ENCODE measurements around the gene KBTBD8.

Gene KBTBD8

GRCh38 chr3:67011414-67012131, 13.5 kb downstream of the KBTBD8 start:
- H3K36me3 Mint-ChIP-seq: peaks cover 22% of the 10 kb centered on the region
- H3K4me3 Mint-ChIP-seq: no peak overlapping the region
- no peaks in the 10 kb centered on the region for H3K27me3 Mint-ChIP-seq
- H3K9me3 Mint-ChIP-seq (ENCODE audit: low read depth): no peaks in the 10 kb centered on the region
- peaks cover 12% of the 10 kb centered on the region for H3K4me1 Mint-ChIP-seq (ENCODE audit: low read depth)
- no peak overlapping the region for H3K27ac Mint-ChIP-seq

- Mint-ChIP-seq H3K4me3 (no peak overlapping the region), H3K27me3 (no peaks in the 10 kb centered on the region), H3K36me3 (peaks cover 19% of the 10 kb centered on the region), H3K9me3 (ENCODE audit: low read depth) (no peaks in the 10 kb centered on the region), H3K27ac (no peak overlapping the region), H3K4me1 (ENCODE audit: low read depth) (peaks cover 16% of the 10 kb centered on the region)
Observed at GRCh38 chr3:67012564-67012963, 14.5 kb downstream of the KBTBD8 start.

DNA sequence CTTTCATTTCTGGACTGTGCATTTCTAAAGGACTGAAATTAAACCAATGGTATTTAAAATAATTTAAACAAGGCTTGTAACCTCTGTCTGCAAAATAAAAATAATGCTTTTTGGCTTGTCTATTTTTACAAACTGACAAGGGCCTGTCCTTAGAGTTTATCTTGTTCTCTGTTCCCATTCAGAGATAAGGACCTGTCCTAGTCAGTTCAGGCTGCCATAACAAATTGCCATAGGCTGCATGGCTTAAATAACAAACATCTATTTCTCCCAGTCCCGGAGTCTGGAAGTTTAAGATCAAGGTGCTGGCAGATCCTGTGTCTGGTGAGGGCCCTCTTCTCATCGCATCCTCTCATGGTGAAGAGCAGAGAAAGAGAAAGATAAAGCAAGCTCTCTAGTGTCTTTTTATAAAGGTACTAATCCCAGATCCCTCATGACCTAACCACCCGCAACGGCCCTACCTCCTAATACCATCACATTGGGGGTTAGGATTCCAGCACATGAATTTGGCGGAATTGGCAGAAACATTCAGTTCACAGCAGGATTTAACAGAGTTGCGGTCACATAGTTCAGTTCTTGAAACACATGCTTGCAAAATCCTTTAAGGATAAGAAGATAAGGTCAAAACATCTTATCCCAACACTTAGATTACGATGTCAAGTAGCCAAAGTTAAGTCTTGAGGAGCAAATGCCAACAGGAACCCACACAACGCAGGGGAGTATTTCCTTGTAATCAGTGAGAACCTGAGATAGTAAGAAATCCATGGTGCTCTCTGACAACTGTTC, 17.8 kb downstream of the KBTBD8 start:
- Mint-ChIP-seq H3K4me1 (ENCODE audit: low read depth) (peaks cover 25% of the 10 kb centered on the region), H3K27me3 (no peaks in the 10 kb centered on the region), H3K36me3 (peaks cover 12% of the 10 kb centered on the region), H3K4me3 (no peak overlapping the region), H3K27ac (no peak overlapping the region), H3K9me3 (ENCODE audit: low read depth) (no peaks in the 10 kb centered on the region)

GRCh38 chr3:67016522-67017080, 18.5 kb downstream of the KBTBD8 start:
- Mint-ChIP-seq H3K27ac (no peak overlapping the region), H3K36me3 (peaks cover 11% of the 10 kb centered on the region), H3K4me1 (ENCODE audit: low read depth) (peaks cover 25% of the 10 kb centered on the region), H3K27me3 (no peaks in the 10 kb centered on the region), H3K4me3 (no peak overlapping the region), H3K9me3 (ENCODE audit: low read depth) (no peaks in the 10 kb centered on the region)

- Mint-ChIP-seq H3K36me3 (peaks cover 5% of the 10 kb centered on the region), H3K4me1 (ENCODE audit: low read depth) (peaks cover 25% of the 10 kb centered on the region), H3K27ac (no peak overlapping the region), H3K9me3 (ENCODE audit: low read depth) (no peaks in the 10 kb centered on the region), H3K4me3 (no peak overlapping the region), H3K27me3 (no peaks in the 10 kb centered on the region)
Observed at GRCh38 chr3:67017211-67017610, 19.1 kb downstream of the KBTBD8 start.

GRCh38 chr3:67018105-67018788, 20.1 kb downstream of the KBTBD8 start:
- H3K27ac Mint-ChIP-seq: no peak overlapping the region
- no peaks in the 10 kb centered on the region for H3K9me3 Mint-ChIP-seq (ENCODE audit: low read depth)
- H3K4me3 Mint-ChIP-seq: no peak overlapping the region
- peaks cover 25% of the 10 kb centered on the region for H3K4me1 Mint-ChIP-seq (ENCODE audit: low read depth)
- no peaks in the 10 kb centered on the region for H3K27me3 Mint-ChIP-seq
- H3K36me3 Mint-ChIP-seq: peaks cover 2% of the 10 kb centered on the region

- Mint-ChIP-seq H3K27ac (no peak overlapping the region), H3K4me3 (no peak overlapping the region), H3K36me3 (peaks cover 2% of the 10 kb centered on the region), H3K4me1 (ENCODE audit: low read depth) (peaks cover 25% of the 10 kb centered on the region), H3K9me3 (ENCODE audit: low read depth) (no peaks in the 10 kb centered on the region), H3K27me3 (no peaks in the 10 kb centered on the region)
Observed at GRCh38 chr3:67018789-67019526, 20.9 kb downstream of the KBTBD8 start.

- peaks cover 2% of the 10 kb centered on the region for H3K36me3 Mint-ChIP-seq
- no peaks in the 10 kb centered on the region for H3K27me3 Mint-ChIP-seq
- H3K4me3 Mint-ChIP-seq: no peak overlapping the region
- no peaks in the 10 kb centered on the region for H3K9me3 Mint-ChIP-seq (ENCODE audit: low read depth)
- no peak overlapping the region for H3K27ac Mint-ChIP-seq
- H3K4me1 Mint-ChIP-seq (ENCODE audit: low read depth): no peaks in the 10 kb centered on the region
Observed at GRCh38 chr3:67028001-67028784, 30.1 kb downstream of the KBTBD8 start.

DNA sequence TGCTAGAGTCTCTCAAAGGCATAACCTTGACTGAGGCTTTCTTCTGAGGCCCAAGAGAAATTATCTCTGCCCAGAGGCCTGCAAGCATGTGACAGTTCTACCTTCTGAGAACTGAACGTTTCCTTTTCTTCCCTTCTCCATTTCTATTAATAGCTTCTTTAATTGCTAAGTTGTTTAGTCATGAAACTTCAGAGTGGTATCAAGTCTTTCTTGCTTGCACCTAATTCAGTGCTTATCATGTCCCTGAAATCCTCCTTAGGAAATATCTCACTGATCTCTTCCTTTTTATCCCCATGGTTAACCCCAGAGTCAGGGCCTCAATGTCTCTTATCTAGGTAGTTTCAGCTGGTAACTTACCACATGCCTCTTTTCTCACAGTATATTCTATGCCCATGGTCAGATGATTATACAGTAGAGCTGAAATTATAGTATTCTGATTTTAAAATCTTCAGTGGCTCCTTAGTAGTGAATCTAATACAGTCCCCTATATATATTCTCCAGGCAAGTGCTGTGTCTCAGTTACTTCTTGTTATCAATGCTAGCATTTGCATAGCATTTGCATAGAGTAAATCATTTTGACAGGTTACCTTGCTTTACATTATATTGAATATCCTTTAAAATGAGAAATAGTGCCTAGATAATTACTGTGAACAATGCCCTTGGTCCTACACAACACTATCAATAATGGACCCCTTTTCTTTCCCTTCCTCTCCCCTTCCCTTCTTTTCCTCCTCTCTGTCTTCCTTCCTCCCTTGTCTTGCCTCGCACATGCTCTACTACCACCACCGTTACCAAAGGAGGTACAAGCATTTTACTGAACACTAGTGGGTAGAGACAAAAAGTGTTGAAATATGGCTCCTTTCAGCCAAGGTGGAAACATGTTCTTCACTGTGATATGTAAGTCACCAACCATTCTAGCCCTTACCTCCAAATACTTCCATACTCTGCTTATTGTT, 33.0 kb downstream of the KBTBD8 start:
- Mint-ChIP-seq H3K4me3 (no peak overlapping the region), H3K9me3 (ENCODE audit: low read depth) (no peaks in the 10 kb centered on the region), H3K36me3 (peaks cover 2% of the 10 kb centered on the region), H3K27ac (no peak overlapping the region), H3K4me1 (ENCODE audit: low read depth) (no peaks in the 10 kb centered on the region), H3K27me3 (no peaks in the 10 kb centered on the region)

DNA sequence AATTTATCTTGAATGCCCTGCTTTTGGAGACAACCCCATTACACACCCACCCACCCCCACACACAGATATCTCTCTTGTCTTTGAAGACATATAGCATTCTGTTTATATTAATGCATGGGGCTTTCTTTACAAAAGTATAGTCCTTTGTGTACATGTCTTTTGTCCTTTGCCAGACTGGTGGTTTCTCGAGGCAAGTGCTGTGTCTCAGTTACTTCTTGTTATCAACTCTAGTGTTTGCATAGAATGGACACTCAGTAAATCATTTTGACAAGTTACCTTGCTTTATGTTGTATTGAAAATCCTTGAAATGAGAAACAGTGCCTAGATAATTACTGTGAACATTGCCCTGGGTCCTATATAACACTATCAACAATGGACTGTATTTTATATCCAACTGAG, 33.9 kb downstream of the KBTBD8 start:
- Mint-ChIP-seq H3K27ac (no peak overlapping the region), H3K36me3 (peaks cover 2% of the 10 kb centered on the region), H3K27me3 (no peaks in the 10 kb centered on the region), H3K4me3 (no peak overlapping the region), H3K4me1 (ENCODE audit: low read depth) (no peaks in the 10 kb centered on the region), H3K9me3 (ENCODE audit: low read depth) (no peaks in the 10 kb centered on the region)

DNA sequence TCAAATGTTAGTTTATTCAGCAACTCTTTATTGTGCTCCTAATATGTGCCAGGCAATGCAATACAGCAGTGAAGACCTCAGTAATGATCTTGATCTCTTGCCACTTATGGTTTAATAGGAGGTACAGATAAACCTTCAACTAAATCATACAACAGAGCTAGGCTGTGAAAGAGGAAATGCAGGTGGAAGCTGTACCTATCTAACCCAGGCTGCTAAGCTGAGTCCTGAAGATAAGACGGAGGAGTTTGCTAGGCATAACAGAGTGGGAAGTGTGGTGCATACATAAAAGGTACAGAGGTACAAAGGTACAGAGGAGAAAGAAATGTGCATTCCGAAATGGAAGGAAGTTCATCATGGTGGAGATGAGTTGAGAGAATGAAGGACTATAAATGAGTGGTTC, 35.0 kb downstream of the KBTBD8 start:
- no peaks in the 10 kb centered on the region for H3K27me3 Mint-ChIP-seq
- peaks cover 2% of the 10 kb centered on the region for H3K36me3 Mint-ChIP-seq
- no peak overlapping the region for H3K4me3 Mint-ChIP-seq
- H3K27ac Mint-ChIP-seq: no peak overlapping the region
- no peaks in the 10 kb centered on the region for H3K9me3 Mint-ChIP-seq (ENCODE audit: low read depth)
- H3K4me1 Mint-ChIP-seq (ENCODE audit: low read depth): no peaks in the 10 kb centered on the region

GRCh38 chr3:67034371-67034770, 36.3 kb downstream of the KBTBD8 start:
- Mint-ChIP-seq H3K36me3 (peaks cover 2% of the 10 kb centered on the region), H3K27ac (no peak overlapping the region), H3K9me3 (ENCODE audit: low read depth) (no peaks in the 10 kb centered on the region), H3K27me3 (no peaks in the 10 kb centered on the region), H3K4me1 (ENCODE audit: low read depth) (no peaks in the 10 kb centered on the region), H3K4me3 (no peak overlapping the region)

DNA sequence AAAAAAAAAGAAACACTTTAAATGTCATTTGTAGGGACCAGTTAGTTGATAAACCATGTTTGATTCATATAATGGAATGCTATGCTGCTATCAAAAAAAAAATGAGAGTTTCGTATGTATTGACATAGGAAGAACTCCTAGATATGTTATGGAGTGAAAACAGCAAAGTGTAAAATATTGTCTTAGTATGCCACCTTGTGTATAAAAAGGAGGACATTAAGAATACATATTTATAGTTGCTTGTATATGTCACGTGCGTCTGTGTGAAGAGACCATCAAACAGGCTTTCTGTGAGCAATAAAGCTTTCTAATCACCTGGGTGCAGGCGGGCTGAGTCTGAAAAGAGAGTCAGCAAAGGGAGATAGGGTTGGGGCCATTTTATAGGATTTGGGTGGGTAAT, 39.5 kb downstream of the KBTBD8 start:
- no peaks in the 10 kb centered on the region for H3K27me3 Mint-ChIP-seq
- H3K27ac Mint-ChIP-seq: no peak overlapping the region
- H3K4me1 Mint-ChIP-seq (ENCODE audit: low read depth): no peaks in the 10 kb centered on the region
- no peak overlapping the region for H3K4me3 Mint-ChIP-seq
- no peaks in the 10 kb centered on the region for H3K36me3 Mint-ChIP-seq
- H3K9me3 Mint-ChIP-seq (ENCODE audit: low read depth): no peaks in the 10 kb centered on the region

Data from activated naive CD8-positive, alpha-beta T cell (primary cell).